Measurements from ENCODE around the gene CFAP99. TPM values are rescaled to one million over a fixed set of nuclear protein-coding genes. Genes with fewer than 3 reads are reported as not detected.

CFAP99 gene
- total and polyA plus RNA-seq, 2 of the 8 experiments (the other 6 are each of a cell fraction or from before 2014, with no cell fraction given) = not detected

DNA sequence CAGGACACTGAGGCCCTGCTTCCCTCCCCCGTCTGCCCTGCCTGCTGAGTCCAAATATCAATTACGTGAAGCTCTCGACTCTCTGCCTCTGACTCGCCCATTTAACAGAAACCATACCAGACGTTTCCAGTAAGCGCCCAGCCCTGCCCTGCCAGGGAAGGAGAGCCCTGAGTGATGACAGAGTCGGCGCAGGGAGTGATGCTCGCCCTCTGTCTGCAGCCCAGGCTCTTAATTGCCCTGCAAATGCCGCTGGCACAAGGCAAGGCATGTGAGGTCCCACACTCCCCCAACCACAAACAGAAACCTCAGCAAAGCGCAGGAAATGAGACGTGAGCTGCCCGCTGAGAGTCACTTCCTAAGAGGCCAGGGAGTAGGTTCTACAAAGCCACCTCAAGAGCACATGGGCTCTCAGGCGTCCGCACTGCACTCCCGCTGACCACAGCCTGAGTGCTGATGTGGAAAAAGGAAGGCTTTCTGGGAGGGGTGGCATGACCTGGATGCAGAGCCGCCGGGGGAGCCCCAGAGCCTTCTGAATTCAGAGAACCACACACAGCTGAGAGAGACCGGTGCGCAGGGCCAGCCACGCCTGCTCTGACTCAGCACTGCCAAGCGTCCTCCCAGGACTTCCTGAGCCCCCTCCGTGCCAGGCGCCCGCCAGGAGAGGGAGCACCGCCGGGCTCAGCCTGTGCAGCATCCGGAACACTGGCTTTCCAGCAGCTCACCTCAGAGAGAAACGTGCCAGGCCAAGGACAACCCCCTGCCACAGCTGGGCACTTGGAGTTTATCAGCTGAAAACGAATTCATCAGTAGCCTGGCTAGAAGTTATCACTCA, 5.7 kb upstream of the CFAP99 start (continued):
- TF ChIP-seq, protein P1, sequence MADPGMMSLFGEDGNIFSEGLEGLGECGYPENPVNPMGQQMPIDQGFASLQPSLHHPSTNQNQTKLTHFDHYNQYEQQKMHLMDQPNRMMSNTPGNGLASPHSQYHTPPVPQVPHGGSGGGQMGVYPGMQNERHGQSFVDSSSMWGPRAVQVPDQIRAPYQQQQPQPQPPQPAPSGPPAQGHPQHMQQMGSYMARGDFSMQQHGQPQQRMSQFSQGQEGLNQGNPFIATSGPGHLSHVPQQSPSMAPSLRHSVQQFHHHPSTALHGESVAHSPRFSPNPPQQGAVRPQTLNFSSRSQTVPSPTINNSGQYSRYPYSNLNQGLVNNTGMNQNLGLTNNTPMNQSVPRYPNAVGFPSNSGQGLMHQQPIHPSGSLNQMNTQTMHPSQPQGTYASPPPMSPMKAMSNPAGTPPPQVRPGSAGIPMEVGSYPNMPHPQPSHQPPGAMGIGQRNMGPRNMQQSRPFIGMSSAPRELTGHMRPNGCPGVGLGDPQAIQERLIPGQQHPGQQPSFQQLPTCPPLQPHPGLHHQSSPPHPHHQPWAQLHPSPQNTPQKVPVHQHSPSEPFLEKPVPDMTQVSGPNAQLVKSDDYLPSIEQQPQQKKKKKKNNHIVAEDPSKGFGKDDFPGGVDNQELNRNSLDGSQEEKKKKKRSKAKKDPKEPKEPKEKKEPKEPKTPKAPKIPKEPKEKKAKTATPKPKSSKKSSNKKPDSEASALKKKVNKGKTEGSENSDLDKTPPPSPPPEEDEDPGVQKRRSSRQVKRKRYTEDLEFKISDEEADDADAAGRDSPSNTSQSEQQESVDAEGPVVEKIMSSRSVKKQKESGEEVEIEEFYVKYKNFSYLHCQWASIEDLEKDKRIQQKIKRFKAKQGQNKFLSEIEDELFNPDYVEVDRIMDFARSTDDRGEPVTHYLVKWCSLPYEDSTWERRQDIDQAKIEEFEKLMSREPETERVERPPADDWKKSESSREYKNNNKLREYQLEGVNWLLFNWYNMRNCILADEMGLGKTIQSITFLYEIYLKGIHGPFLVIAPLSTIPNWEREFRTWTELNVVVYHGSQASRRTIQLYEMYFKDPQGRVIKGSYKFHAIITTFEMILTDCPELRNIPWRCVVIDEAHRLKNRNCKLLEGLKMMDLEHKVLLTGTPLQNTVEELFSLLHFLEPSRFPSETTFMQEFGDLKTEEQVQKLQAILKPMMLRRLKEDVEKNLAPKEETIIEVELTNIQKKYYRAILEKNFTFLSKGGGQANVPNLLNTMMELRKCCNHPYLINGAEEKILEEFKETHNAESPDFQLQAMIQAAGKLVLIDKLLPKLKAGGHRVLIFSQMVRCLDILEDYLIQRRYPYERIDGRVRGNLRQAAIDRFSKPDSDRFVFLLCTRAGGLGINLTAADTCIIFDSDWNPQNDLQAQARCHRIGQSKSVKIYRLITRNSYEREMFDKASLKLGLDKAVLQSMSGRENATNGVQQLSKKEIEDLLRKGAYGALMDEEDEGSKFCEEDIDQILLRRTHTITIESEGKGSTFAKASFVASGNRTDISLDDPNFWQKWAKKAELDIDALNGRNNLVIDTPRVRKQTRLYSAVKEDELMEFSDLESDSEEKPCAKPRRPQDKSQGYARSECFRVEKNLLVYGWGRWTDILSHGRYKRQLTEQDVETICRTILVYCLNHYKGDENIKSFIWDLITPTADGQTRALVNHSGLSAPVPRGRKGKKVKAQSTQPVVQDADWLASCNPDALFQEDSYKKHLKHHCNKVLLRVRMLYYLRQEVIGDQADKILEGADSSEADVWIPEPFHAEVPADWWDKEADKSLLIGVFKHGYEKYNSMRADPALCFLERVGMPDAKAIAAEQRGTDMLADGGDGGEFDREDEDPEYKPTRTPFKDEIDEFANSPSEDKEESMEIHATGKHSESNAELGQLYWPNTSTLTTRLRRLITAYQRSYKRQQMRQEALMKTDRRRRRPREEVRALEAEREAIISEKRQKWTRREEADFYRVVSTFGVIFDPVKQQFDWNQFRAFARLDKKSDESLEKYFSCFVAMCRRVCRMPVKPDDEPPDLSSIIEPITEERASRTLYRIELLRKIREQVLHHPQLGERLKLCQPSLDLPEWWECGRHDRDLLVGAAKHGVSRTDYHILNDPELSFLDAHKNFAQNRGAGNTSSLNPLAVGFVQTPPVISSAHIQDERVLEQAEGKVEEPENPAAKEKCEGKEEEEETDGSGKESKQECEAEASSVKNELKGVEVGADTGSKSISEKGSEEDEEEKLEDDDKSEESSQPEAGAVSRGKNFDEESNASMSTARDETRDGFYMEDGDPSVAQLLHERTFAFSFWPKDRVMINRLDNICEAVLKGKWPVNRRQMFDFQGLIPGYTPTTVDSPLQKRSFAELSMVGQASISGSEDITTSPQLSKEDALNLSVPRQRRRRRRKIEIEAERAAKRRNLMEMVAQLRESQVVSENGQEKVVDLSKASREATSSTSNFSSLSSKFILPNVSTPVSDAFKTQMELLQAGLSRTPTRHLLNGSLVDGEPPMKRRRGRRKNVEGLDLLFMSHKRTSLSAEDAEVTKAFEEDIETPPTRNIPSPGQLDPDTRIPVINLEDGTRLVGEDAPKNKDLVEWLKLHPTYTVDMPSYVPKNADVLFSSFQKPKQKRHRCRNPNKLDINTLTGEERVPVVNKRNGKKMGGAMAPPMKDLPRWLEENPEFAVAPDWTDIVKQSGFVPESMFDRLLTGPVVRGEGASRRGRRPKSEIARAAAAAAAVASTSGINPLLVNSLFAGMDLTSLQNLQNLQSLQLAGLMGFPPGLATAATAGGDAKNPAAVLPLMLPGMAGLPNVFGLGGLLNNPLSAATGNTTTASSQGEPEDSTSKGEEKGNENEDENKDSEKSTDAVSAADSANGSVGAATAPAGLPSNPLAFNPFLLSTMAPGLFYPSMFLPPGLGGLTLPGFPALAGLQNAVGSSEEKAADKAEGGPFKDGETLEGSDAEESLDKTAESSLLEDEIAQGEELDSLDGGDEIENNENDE (IDR thresholded peaks at IDR 0.05; ENCODE audit: insufficient replicate concordance, low read length) = no peak
- TF ChIP-seq KDM4A (IDR thresholded peaks at IDR 0.05; ENCODE audit: low read depth, low read length, severe bottlenecking) (peak; percentile 76), EP300 (IDR thresholded peaks at IDR 0.05; ENCODE audit: borderline replicate concordance in 1 of 2, low read depth in 2 of 2, low read length in 2 of 2) (peak in 1 of 2 experiments; percentile 19; a peak in 1 of 3 replicates), MAFK (IDR thresholded peaks at IDR 0.05; ENCODE audit: low read depth, low read length) (peak; percentile 85; the same call in 1 of the 2 replicates), USF2 (IDR thresholded peaks at IDR 0.05; ENCODE audit: low read length) (no peak), NANOG (IDR thresholded peaks at IDR 0.05; ENCODE audit: insufficient read depth, low read depth, low read length, poor library complexity, severe bottlenecking) (no peak), POLR2A (IDR thresholded peaks at IDR 0.05; ENCODE audit: control extremely low read depth in 1 of 2, low read depth in 2 of 2, low read length in 2 of 2) (peak in 1 of 2 experiments; percentile 82; a peak in 2 of 3 replicates), TAF7 (optimal IDR thresholded peaks at IDR 0.05; ENCODE audit: borderline replicate concordance, low read depth, low read length) (no peak)

All from H1 (cell line).